ENCODE data around the gene NXPE1. TPM values are rescaled to one million over a fixed set of nuclear protein-coding genes. Genes with fewer than 3 reads are reported as not detected.

Gene NXPE1
- total RNA-seq, 1 experiment from 2014 or later, result not detected

DNA sequence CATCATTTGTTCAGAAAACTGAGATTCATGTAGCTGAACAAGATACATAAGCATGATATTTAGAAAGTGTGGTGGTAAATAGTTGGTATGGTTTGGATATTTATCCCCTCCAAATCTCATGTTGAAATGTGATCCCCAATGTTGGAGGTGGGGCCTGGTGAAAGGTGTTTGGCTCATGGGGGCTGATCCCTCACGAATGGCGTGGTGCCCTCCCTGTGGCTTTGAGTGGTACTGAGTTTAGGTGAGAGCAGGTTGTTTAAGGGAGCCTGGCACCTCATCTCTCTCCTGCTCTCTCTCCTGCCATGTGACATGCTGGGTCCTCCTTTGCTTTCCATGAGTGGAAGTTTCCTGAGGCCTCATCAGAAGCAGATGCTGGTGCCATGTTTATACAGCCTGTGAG, 48.1 kb downstream of the NXPE1 start:
- H3K4me3 Mint-ChIP-seq, result no peak overlapping the region
- no peaks in the 10 kb centered on the region for H3K4me1 Mint-ChIP-seq
- H4K5ac ChIP-seq (ENCODE audit: insufficient read length, low read depth, low read length), result no peak overlapping the region
- no peaks in the 10 kb centered on the region for H3K79me2 ChIP-seq (ENCODE audit: insufficient read depth, low read length)
- no peak overlapping the region for H3K56ac ChIP-seq (ENCODE audit: insufficient read length, low read depth, low read length)
- H3K9me3 Mint-ChIP-seq, result no peaks in the 10 kb centered on the region; a peak in 2 of 5 replicates
- no peak overlapping the region for H2BK20ac ChIP-seq (ENCODE audit: low read depth, low read length, poor library complexity, severe bottlenecking)
- H3K27me3 Mint-ChIP-seq (ENCODE audit: low read depth), result no peaks in the 10 kb centered on the region
- H3K9ac ChIP-seq (ENCODE audit: extremely low read depth, insufficient read length, low read length), result no peak overlapping the region
- H3K27ac Mint-ChIP-seq, result no peak overlapping the region
- H3K23me2 ChIP-seq (ENCODE audit: insufficient read length, low read depth, low read length, poor library complexity, severe bottlenecking), result no peaks in the 10 kb centered on the region
- H2BK120ac ChIP-seq (ENCODE audit: low read depth, low read length, poor library complexity, severe bottlenecking), result no peak overlapping the region
- no peak overlapping the region for H2AFZ ChIP-seq (ENCODE audit: low read length)
- H3K4ac ChIP-seq (ENCODE audit: low read depth, low read length), result no peak overlapping the region
- no peaks in the 10 kb centered on the region; a peak in 2 of 7 replicates for H3K36me3 Mint-ChIP-seq (ENCODE audit: insufficient read depth in 1 of 3, low read depth in 3 of 3)
- DNase-seq, result no peak
- no peak overlapping the region for H3K4me2 ChIP-seq (ENCODE audit: insufficient read depth, insufficient read length, low read length)
- H4K91ac ChIP-seq (ENCODE audit: insufficient read length, low read depth, low read length), result no peak overlapping the region
- no CpG with 5 or more reads among the region's 2 CpGs for WGBS (ENCODE audit: extremely low coverage, insufficient read length, low lambda C conversion rate)
- H3K4me1 ChIP-seq (ENCODE audit: insufficient read depth, low read length), result no peaks in the 10 kb centered on the region
- H2BK15ac ChIP-seq (ENCODE audit: low read depth, low read length), result no peak overlapping the region
- no peak overlapping the region for H3T11ph ChIP-seq (ENCODE audit: low read length)
- no peak overlapping the region for H4K8ac ChIP-seq (replicated peaks; ENCODE audit: insufficient read length, low read depth, low read length)
- H3K27me3 ChIP-seq (ENCODE audit: insufficient read depth, low read length), result no peaks in the 10 kb centered on the region
- no peak overlapping the region for H3K27ac ChIP-seq (ENCODE audit: insufficient read length, low read depth, low read length)
- H3K79me1 ChIP-seq (ENCODE audit: insufficient read depth, low read depth, low read length, poor library complexity, severe bottlenecking), result no peaks in the 10 kb centered on the region
- no peak overlapping the region for H3K23ac ChIP-seq (ENCODE audit: insufficient read length, low read depth, low read length)
- no peak overlapping the region for H2BK5ac ChIP-seq (ENCODE audit: insufficient read length, low read length)
- H3K18ac ChIP-seq (ENCODE audit: insufficient read length, low read depth, low read length), result no peak overlapping the region
- TF ChIP-seq, protein P1, sequence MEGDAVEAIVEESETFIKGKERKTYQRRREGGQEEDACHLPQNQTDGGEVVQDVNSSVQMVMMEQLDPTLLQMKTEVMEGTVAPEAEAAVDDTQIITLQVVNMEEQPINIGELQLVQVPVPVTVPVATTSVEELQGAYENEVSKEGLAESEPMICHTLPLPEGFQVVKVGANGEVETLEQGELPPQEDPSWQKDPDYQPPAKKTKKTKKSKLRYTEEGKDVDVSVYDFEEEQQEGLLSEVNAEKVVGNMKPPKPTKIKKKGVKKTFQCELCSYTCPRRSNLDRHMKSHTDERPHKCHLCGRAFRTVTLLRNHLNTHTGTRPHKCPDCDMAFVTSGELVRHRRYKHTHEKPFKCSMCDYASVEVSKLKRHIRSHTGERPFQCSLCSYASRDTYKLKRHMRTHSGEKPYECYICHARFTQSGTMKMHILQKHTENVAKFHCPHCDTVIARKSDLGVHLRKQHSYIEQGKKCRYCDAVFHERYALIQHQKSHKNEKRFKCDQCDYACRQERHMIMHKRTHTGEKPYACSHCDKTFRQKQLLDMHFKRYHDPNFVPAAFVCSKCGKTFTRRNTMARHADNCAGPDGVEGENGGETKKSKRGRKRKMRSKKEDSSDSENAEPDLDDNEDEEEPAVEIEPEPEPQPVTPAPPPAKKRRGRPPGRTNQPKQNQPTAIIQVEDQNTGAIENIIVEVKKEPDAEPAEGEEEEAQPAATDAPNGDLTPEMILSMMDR (conservative IDR thresholded peaks at IDR 0.05), result peak; percentile 15; the same call in 2 of the 3 replicates
- no peak overlapping the region for H3K14ac ChIP-seq (ENCODE audit: insufficient read depth, low read length)
- no peaks in the 10 kb centered on the region for H3K9me3 ChIP-seq (ENCODE audit: control insufficient read depth, low read depth, low read length)
- no peaks in the 10 kb centered on the region for H4K20me1 ChIP-seq (ENCODE audit: control insufficient read depth, insufficient read depth, insufficient read length)
- H2AK5ac ChIP-seq (ENCODE audit: insufficient read length, low read length), result no peak overlapping the region
- no peak overlapping the region for H2BK12ac ChIP-seq (ENCODE audit: insufficient read length, low read depth, low read length)
